Spleen (tissue), 11 donors: ENCODE measurements around the gene PAK3. TPM values are rescaled to one million over a fixed set of nuclear protein-coding genes. Genes with fewer than 3 reads are reported as not detected.
A peak's percentile ranks its signal among the peaks of the same experiment; 100 is the strongest.

Experiments
- DNase-seq: peaks from one replicate; pipeline ENCODE4 v3.0.0-alpha.2; 2020
- H3K27ac ChIP-seq, 8 donors: fragments of 200-600 bp; sonication (generic) in 7 of 8; 1 replicate in 4 of 8; 2 replicates in 4 of 8; pipeline versions ENCODE4 v1.5.0 to v1.8.0; 2016 to 2021; ENCODE audit warnings: inconsistent platforms in 4 of 8, mild to moderate bottlenecking in 4 of 8, moderate library complexity in 1 of 8
- H3K27me3 ChIP-seq, 7 donors: fragments of 200-600 bp; sonication (generic) in 6 of 7; replicated peaks in 1 of 7; 1 replicate in 4 of 7; 2 replicates in 3 of 7; pipeline versions ENCODE4 v1.5.0 to v1.8.0; 2016 to 2021; ENCODE audit warnings: inconsistent platforms in 3 of 7, mild to moderate bottlenecking in 1 of 7
- H3K36me3 ChIP-seq, 6 donors: fragments of 200-600 bp; sonication (generic) in 5 of 6; 1 replicate in 4 of 6; 2 replicates in 2 of 6; pipeline versions ENCODE4 v1.5.0 to v1.8.0; 2016 to 2021; ENCODE audit warnings: inconsistent platforms in 2 of 6
- H3K4me1 ChIP-seq, 6 donors: fragments of 200-600 bp; sonication (generic) in 5 of 6; 1 replicate in 3 of 6; 2 replicates in 3 of 6; pipeline versions ENCODE4 v1.5.0 to v1.8.0; 2016 to 2021; ENCODE audit warnings: inconsistent platforms in 3 of 6
- H3K4me3 ChIP-seq, 8 donors: fragments of 200-600 bp; sonication (generic) in 7 of 8; 1 replicate in 4 of 8; 2 replicates in 4 of 8; pipeline versions ENCODE4 v1.5.0 to v1.8.0; 2016 to 2021; ENCODE audit warnings: inconsistent platforms in 4 of 8, mild to moderate bottlenecking in 4 of 8, moderate library complexity in 2 of 8
- H3K9me3 ChIP-seq, 8 donors: fragments of 200-600 bp; sonication (generic) in 7 of 8; 1 replicate in 4 of 8; 2 replicates in 4 of 8; pipeline versions ENCODE4 v1.5.0 to v1.8.0; 2016 to 2021; ENCODE audit warnings: inconsistent platforms in 4 of 8
- POLR2A ChIP-seq, 3 donors: fragments of 450-650 bp; IDR thresholded peaks; one replicate each; pipeline ENCODE4 v1.5.1; 2017; ENCODE audit warnings: antibody characterized with exemption in 3 of 3, mild to moderate bottlenecking in 1 of 3
- POLR2AphosphoS5 ChIP-seq, 3 donors: sonication (generic); formaldehyde crosslinking; IDR thresholded peaks; one replicate each; pipeline ENCODE4 v1.5.1; 2017; ENCODE audit warnings: antibody characterized with exemption in 3 of 3
- WGBS, 5 donors: extraction: QIAGEN DNeasy Blood & Tissue Kit in 3 of 5; methylation state at CpG; one replicate each; pipeline versions ENCODE4 v1.1.5 to v1.1.7; 2013 to 2018; 5-methylcytosine and 5-hydroxymethylcytosine counted together
- intact Hi-C: fragments of 100-400 bp; cut with DNase I; formaldehyde crosslinking; loops from one replicate; pipeline ENCODE4 v1.15.0; 2023; ENCODE audit warnings: low total_unique reads
- polyA plus RNA-seq, 3 donors: library from polyadenylated mRNA; stranded (reverse); fragments of 200-250 nt; gene quantifications; one replicate each; pipeline ENCODE4 v1.2.1, GENCODE V29; 2013
- total RNA-seq, 7 donors: library from RNA; depleted of rRNA in 3 of 7; stranded (reverse); fragments of >200 nt in 3 of 7; fragmentation: NEBNext Ultra II Directional in 4 of 7; extraction: Animal tissue kit (Norgen Biotek cat#: 25700) in 4 of 7; gene quantifications; one replicate each; pipeline versions ENCODE4 v1.1.0 to v1.2.1, GENCODE V29; 2016 to 2021
- TF ChIP-seq, protein P1 (sequence below), 11 experiments: fragments of 200-600 bp in 7 of 11; fragments of 450-650 bp in 4 of 11; sonication (generic) in 4 of 11; IDR thresholded peaks in 8 of 11; conservative IDR thresholded peaks in 3 of 11; 1 replicate in 7 of 11; 2 replicates in 4 of 11; pipeline versions ENCODE4 v1.4.0 to v1.8.0; 2016 to 2021; ENCODE audit warnings: antibody characterized with exemption in 11 of 11, inconsistent platforms in 4 of 11, mild to moderate bottlenecking in 1 of 11
- donor health status: healthy with polysubstance abuse.
- donor health status: DM: no; HTN: no; CAD: no; lungs with moderate emphysema.
- donor health status: DM: no; HTN: no; CAD: no.
- donor health status: Bipolar disorder and iron deficiency.
- donor health status: healthy.
- donor health status: DM: no; HTN: no; CAD: no.
- donor health status: DM: yes; HTN: yes; CAD: no.

The PAK3 gene
- total and polyA plus RNA-seq, 10 donors, result 0.09 to 7.3 (median 2.7) TPM

GRCh38 chrX:111164728-111165127, 68.7 kb downstream of the PAK3 start:
- WGBS, 5 donors, result 24 to 55% (median 44%) methylated on average over 2 to 3 of the region's 3 CpGs
- H3K9me3 ChIP-seq, result peaks cover 0 to 3% (median 0%) of the 10 kb centered on the region in 8 donors
- no peak for DNase-seq
- no peak for TF ChIP-seq POLR2A (IDR thresholded peaks at IDR 0.05)
- TF ChIP-seq, protein P1, sequence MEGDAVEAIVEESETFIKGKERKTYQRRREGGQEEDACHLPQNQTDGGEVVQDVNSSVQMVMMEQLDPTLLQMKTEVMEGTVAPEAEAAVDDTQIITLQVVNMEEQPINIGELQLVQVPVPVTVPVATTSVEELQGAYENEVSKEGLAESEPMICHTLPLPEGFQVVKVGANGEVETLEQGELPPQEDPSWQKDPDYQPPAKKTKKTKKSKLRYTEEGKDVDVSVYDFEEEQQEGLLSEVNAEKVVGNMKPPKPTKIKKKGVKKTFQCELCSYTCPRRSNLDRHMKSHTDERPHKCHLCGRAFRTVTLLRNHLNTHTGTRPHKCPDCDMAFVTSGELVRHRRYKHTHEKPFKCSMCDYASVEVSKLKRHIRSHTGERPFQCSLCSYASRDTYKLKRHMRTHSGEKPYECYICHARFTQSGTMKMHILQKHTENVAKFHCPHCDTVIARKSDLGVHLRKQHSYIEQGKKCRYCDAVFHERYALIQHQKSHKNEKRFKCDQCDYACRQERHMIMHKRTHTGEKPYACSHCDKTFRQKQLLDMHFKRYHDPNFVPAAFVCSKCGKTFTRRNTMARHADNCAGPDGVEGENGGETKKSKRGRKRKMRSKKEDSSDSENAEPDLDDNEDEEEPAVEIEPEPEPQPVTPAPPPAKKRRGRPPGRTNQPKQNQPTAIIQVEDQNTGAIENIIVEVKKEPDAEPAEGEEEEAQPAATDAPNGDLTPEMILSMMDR (IDR thresholded peaks at IDR 0.05 in 8 of 11, conservative IDR thresholded peaks at IDR 0.05 in 3 of 11), result peak in 3 of 11 experiments; percentile 5 to 16 (median 10)
- no peak overlapping the region for H3K4me3 ChIP-seq
- intact Hi-C loops, result no loop called here
- H3K27me3 ChIP-seq, result no peaks in the 10 kb centered on the region
- no peak overlapping the region for H3K27ac ChIP-seq
- no peaks in the 10 kb centered on the region for H3K36me3 ChIP-seq
- no peaks in the 10 kb centered on the region for H3K4me1 ChIP-seq

DNA sequence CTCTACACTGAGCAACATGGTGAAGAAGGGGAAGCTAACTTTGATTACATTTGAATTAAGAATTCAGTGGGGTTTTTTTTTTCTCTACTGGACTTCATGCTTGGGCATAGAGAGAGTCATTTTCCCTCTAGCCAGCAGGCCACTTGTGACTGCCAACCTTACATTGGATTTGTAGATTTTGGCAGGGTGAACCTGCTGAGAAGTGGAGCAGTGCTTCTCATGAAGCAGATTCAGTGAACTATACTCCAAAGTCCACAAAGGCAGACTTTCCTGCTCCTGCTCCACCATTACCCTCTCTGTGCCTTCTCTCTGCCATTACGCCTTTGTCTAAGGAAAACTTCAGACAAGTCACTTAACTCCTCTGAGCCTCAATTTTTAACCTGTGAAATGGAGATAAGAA, 69.9 kb downstream of the PAK3 start:
- intact Hi-C loops, result no loop called here

GRCh38 chrX:111167334-111167733, 71.3 kb downstream of the PAK3 start:
- Histone ChIP-seq H3K4me3 (no peak overlapping the region), H3K9me3 (no peaks in the 10 kb centered on the region), H3K27me3 (no peaks in the 10 kb centered on the region), H3K4me1 (no peaks in the 10 kb centered on the region), H3K27ac (no peak overlapping the region), H3K36me3 (no peaks in the 10 kb centered on the region)
- intact Hi-C loops, result no loop called here
- no peak for DNase-seq
- WGBS, 5 donors, result 41 to 56% (median 54%) methylated on average over 3 of the region's 3 CpGs
- TF ChIP-seq POLR2A (IDR thresholded peaks at IDR 0.05), result no peak
- TF ChIP-seq, protein P1 (IDR thresholded peaks at IDR 0.05 in 8 of 11, conservative IDR thresholded peaks at IDR 0.05 in 3 of 11), result no peak

More for the DNA sequence above, 69.9 kb downstream of the PAK3 start:
- Histone ChIP-seq H3K4me3 (no peak overlapping the region), H3K27ac (no peak overlapping the region), H3K4me1 (no peaks in the 10 kb centered on the region), H3K27me3 (no peaks in the 10 kb centered on the region), H3K36me3 (no peaks in the 10 kb centered on the region), H3K9me3 (peaks cover 0 to 3% (median 0%) of the 10 kb centered on the region in 8 donors)
- TF ChIP-seq POLR2A (IDR thresholded peaks at IDR 0.05) (no peak), POLR2AphosphoS5 (IDR thresholded peaks at IDR 0.05) (no peak)
- TF ChIP-seq, protein P1 (IDR thresholded peaks at IDR 0.05 in 8 of 11, conservative IDR thresholded peaks at IDR 0.05 in 3 of 11), result no peak
- DNase-seq, result no peak
- 77 to 100% (median 96%) methylated on average over 1 of the region's 1 CpG for WGBS, 5 donors

DNA sequence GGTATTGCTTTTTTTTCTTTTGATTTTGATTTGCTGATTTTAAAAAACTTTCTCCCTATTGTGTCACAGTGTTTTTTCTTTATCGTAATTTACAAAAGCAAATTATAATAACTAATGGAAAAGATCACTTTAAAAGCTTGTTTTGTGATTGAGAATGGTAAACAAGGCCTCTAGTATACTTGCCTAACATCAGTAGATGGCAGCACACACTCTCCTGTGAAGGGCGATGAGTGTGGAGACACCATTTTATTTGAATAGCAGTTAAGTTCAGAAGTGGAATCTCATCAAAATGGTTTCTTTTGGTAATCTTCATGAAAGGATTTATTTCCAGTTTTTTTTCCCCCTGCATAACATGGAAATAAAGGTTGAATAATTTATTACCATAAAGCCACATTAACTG, 72.3 kb downstream of the PAK3 start:
- H3K27me3 ChIP-seq, result no peaks in the 10 kb centered on the region
- 53 to 83% (median 78%) methylated on average over 2 of the region's 2 CpGs for WGBS, 5 donors
- H3K4me3 ChIP-seq, result no peak overlapping the region
- H3K36me3 ChIP-seq, result no peaks in the 10 kb centered on the region
- H3K27ac ChIP-seq, result no peak overlapping the region
- H3K4me1 ChIP-seq, result no peaks in the 10 kb centered on the region
- no peak for DNase-seq
- TF ChIP-seq POLR2AphosphoS5 (IDR thresholded peaks at IDR 0.05), result no peak
- no peak for TF ChIP-seq POLR2A (IDR thresholded peaks at IDR 0.05)
- TF ChIP-seq, protein P1 (IDR thresholded peaks at IDR 0.05 in 8 of 11, conservative IDR thresholded peaks at IDR 0.05 in 3 of 11), result no peak
- intact Hi-C loops, result no loop called here
- H3K9me3 ChIP-seq, result no peaks in the 10 kb centered on the region
